Fibroblast of mammary gland (primary cell): Measurements from ENCODE around the gene C19orf67.

Source experiments
- DNase-seq: peaks from one replicate; pipeline ENCODE4 v3.0.0-alpha.2; 2010; ENCODE audit warnings: low read depth
- H3K4me3 ChIP-seq: 2 replicates; pipeline ENCODE4 v1.5.1; 2011; ENCODE audit warnings: low read depth, mild to moderate bottlenecking, low read length, moderate library complexity; ENCODE audit not compliant: control insufficient read depth
- CTCF ChIP-seq: conservative IDR thresholded peaks from 2 replicates; pipeline ENCODE4 v1.5.1; 2011; ENCODE audit warnings: low read depth, low read length, inconsistent platforms; ENCODE audit not compliant: control insufficient read depth, insufficient read depth

The C19orf67 gene

DNA sequence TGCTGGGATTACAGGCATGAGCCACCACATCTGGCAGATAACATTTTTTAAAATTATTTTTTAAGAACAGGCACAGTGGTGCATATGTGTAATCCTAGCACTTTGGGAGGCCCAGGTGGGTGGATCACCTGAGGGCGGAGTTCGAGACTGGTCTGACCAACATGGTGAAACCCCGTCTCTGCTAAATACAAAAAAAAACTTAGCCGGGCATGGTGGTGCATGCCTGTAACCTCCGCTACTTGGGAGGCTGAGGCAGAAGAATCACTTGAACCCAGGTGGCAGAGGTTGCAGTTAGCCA lies 23.1 kb downstream of the C19orf67 start:
- TF ChIP-seq CTCF = no peak
- no peak overlapping the region for H3K4me3 ChIP-seq
- DNase-seq = no peak

DNA sequence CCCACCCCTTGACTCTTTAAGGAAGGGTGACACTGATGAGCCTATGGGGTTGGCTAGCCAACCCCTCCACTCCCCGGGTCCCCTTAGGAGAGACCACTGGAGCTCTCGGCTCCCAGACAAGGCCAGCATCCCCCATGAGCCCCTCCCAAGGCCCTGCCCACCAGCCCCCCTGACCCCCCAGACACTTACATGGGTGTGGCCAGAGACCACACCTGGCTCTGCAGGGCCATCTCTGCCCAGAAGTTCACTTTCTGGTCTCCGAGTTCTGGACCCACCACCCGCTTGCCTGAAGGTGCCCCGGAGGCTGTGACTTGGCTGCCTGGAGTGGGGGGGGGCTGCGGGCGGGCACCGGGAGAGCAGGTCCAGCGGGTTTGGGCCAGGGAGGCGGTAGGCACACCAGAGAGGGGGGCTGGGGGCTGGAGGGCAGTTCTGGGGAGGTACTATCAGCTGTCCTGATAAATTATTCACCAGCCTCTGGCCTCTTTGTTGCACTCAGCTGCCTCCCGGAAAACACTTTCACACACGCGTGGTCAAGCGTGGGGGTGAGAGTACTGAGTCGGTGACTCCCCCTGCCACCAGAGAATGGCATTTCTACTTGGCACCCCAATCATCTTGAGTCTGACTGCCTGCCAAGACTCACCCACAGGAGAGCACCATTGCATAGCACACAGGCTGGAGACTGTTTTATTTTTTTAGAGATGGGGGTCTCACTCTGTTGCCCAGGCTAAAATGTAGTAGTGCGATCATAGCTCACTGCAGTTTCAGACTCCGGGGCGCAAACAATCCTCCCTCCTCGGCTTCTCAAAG lies 23.6 kb downstream of the C19orf67 start, which contains the start of gene PALM3:
Gene PALM3, minus strand, starts transcription at position 326 of the 807 bp plus-strand sequence. Its CDS starts 96 bp downstream, at position 230.
- no peak for TF ChIP-seq CTCF
- H3K4me3 ChIP-seq = no peak within 1 kb of the TSS
- no peak for DNase-seq

- H3K4me3 ChIP-seq = no peak overlapping the region
- DNase-seq = no peak
- no peak for TF ChIP-seq CTCF
These were observed 24.4 kb downstream of the C19orf67 start for GRCh38 chr19:14061081-14061749.

DNA sequence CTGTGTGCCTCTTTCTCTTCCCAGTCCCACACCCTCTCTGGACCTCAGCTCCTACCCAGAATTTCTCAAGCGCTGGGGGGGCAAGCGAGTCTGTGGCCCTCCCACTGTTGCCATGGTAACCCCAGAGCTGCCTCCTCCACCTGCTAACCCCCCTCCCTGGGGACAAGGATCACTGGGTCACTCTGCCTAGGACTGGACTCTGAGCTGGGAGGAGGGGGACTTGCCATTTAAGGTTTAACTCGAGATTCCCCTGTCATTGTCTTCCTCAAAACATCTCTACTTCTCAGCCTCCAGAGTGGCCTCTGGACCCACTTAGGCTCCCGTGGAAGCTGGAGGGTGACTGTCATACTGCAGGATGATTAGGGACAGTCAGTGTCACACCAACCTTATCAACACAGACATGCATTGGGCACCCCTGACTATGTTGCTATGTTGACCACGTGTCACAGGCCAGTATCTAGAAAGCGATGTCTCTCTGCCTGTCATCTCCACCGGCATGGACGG lies 25.9 kb downstream of the C19orf67 start:
- no peak for TF ChIP-seq CTCF
- DNase-seq = no peak
- H3K4me3 ChIP-seq = no peak overlapping the region

DNA sequence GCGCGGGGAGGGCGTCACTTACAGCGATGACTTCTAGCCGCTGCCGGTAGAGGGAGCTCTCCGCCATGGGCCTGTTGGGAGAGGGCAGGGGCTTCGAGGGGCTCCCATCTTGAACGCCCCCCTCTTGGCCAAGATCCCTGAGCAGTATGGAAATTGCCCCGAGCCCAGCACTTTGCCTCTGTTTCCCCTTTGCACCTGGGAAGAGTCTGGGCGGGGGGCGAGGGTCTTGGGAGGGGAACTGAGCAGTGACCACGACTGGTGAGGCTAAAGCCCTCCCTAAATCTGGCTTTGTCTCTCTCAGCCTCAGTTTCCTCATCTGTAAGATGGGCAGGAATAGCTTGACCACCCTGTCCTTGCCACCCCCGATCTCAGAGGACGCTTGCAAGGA lies 26.5 kb downstream of the C19orf67 start:
- no peak for DNase-seq
- peak; percentile 57 for TF ChIP-seq CTCF
- H3K4me3 ChIP-seq = no peak overlapping the region

- TF ChIP-seq CTCF = no peak
- no peak for DNase-seq
These were observed 27.1 kb downstream of the C19orf67 start for GRCh38 chr19:14058182-14059092.

More at GRCh38 chr19:14058182-14059092, 27.1 kb downstream of the C19orf67 start:
- H3K4me3 ChIP-seq = no peak overlapping the region
